GM18907 (cell line): ENCODE measurements around the gene MAVS.
A peak's percentile ranks its signal among the peaks of the same experiment; 100 is the strongest.

Experiments
- ATAC-seq: cut with Tn5 transposase; IDR thresholded peaks from one replicate; pipeline ENCODE4 v1.9.1; 2021; ENCODE audit warnings: mild to moderate bottlenecking, moderate library complexity; ENCODE audit not compliant: unreplicated experiment

Gene MAVS

DNA sequence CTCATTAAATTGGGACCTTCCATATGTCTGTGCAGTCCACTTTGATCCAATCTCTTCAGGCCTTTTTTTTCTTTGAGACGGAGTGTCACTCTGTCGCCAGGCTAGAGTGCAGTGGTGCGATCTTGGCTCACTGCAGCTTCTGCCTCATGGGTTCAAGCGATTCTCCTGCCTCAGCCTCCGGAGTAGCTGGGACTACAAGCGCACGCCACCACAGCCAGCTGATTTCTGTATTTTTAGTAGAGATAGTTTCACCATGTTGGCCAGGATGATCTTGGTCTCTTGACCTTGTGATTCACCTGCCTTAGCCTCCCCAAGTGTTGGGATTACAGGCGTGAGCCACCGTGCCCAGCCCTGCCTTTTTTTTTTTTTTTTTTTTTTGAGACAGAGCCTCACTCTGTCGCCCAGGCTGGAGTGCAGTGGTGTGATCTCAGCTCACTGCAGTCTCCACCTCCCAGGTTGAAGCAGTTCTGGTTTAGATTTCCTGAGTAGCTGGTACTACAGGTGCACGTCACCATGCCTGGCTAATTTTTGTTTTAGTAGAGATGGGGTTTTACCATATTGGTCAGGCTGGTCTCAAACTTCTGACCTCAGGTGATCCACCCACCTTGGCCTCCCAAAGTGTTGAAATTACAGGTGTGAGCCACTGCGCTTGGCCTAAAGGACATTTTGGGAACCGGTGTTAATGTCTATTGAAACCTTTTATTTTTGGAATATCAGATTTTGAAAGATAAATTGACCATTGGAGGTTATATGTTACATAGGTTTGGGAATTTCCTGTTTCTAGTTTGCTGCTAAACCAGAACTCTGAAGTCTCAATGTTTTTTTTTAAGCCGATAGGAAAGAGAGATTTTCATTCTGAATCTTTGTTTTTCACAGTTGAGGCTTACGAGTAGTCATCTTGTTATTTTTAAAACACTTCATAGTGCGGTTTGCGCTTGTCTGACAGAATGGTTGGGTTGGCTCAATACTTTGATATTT lies 60.4 kb downstream of the MAVS start:
- peak; percentile 83 for ATAC-seq

DNA sequence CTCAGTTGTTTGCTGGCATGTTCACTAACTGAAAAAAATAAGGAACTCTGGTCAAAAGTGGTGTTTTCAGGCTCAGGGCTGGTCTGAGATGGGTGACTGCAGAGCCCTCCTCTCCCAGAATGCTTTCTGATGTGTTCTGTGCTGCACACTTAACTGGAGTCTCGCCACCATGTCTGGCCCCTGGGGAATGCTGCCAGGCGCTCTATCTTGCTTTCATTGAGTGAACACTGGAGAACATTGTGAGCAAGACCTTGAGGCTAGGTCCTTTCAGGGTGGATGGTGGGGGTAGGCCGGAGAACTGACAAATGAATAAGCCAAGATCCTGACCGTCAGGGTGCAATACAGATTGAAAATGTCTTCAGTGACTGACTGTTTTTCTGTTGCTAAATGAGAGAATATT lies 62.0 kb downstream of the MAVS start:
- no peak for ATAC-seq

DNA sequence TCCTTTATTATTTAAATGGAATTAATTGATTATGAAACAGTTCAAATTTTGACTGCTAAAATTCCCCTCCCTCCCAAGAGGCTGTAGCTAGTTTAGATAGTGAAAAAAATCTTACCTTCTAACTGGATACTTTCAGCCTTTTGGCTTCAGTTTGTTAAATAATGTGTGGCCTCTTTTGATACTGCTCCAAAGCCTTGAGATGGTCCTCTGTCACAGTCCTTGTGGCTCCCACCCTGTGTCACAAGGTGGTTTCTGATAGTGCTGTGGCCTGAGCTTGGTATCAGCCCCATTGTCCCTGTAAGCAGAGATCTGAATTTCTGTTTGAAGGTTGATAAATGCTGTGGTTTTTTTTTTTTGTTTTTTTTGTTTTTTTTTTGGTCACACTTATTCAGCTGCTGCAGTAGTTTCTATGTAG lies 63.3 kb downstream of the MAVS start:
- ATAC-seq, result no peak

DNA sequence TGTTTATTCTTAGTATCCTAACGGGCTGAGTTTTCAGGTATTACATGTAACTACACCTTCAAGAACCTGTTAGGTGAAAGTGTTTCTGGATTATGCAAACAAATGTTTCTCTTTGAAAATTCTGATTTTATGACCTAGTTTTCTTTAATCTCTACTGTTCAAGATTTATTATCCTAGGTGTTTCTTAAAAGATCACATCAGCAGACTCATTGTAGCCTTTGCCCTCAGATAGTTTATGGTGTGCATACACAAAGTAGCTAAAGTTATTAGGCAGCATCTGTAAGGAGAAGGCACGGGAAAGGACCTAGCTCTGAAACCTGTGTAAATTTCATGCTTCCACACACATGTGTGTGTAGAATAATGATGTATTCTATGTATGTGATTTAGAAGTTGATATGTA lies 64.2 kb downstream of the MAVS start:
- ATAC-seq, result no peak

DNA sequence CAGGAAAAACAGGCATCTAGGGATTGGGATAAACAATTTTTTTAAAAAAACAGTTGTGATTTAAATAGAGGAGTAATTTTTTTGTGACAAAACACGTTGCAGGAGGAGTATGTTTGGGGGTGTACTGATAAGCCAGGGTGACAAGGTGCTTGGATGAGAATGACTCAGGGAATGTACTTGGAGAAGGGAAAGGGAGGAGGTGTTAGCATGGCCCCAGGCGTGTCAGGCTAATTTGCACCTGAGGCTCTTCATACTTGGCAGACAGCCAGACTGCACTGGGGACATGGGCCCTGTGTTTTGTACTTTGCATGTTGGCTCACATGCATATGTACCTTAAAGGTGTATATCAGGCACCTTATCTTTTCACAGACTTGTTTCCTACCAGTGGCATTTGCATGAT lies 65.3 kb downstream of the MAVS start:
- ATAC-seq, result no peak

DNA sequence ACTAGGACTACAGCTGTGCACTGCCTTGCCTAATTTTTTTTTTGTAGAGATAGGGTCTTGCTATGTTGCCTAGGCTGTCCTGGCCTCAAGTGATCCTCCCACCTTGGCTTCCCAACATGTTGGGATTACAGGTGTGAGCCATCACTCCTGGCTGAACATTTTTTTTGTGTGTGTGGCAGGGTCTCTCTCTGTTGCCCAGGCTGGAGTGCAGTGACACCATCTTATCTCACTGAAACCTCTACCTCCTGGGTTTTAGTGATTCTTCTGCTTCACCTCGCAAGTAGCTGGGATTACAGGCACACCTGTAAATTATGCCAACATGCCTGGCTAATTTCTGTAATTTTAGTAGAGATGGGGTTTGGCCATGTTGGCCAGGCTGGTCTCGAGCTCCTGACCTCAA lies 67.8 kb downstream of the MAVS start:
- ATAC-seq, result no peak

DNA sequence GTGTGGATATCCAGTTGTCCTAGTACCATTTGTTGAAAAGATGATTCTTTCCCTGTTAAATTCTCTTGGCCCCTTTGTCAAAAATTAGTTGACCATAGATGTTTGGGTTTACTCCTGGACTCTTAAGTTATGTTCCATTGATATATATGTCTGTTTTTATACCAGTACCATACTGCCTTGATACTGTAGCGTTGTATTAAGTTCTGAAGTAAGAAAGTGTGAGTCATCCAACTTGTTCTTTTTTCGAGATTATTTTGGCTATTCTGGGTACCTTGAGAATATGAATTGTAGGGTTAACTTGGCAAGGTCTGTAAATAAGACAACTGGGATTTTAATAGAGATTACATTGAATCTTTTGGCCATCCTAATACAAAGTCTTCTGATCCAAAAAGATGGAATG lies 69.1 kb downstream of the MAVS start:
- ATAC-seq, result no peak

DNA sequence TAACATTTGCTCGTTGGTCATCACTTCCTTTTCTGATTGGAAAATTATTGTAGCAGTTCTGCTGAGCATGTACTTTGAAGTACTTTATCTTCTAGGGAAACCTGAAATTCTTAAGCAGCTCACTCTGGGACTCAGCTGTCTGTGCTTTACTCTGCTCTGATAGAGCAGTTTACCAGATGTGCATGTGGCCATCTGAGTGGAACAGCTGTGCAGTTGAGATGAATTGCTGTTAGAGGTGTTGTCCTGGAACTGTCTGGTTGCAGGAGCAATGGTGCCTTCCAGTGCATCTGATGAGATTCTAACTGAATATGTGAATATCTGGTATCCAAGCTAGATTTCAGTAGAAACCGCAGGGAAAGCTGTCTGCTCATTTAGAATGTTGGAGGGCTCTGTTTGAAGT lies 69.7 kb downstream of the MAVS start:
- ATAC-seq, result no peak

DNA sequence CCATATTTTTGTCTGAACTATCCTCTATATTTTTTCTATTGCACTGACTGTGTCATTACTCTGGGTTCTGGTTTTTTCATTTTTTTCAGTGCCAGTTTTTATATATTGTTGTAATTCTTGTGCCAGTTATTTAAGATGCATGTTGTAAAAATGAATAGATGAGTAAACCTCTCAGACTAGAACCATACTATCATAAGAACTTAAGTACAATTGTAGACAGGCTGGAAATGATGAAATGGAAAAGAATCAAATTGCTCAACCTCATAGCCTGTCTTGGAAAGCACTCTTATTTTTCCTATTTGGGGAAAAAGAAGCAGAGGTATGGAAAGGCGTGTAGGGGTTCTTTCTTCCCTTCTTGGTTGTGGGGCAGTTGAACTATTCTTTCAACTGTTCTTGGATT lies 72.7 kb downstream of the MAVS start:
- no peak for ATAC-seq

DNA sequence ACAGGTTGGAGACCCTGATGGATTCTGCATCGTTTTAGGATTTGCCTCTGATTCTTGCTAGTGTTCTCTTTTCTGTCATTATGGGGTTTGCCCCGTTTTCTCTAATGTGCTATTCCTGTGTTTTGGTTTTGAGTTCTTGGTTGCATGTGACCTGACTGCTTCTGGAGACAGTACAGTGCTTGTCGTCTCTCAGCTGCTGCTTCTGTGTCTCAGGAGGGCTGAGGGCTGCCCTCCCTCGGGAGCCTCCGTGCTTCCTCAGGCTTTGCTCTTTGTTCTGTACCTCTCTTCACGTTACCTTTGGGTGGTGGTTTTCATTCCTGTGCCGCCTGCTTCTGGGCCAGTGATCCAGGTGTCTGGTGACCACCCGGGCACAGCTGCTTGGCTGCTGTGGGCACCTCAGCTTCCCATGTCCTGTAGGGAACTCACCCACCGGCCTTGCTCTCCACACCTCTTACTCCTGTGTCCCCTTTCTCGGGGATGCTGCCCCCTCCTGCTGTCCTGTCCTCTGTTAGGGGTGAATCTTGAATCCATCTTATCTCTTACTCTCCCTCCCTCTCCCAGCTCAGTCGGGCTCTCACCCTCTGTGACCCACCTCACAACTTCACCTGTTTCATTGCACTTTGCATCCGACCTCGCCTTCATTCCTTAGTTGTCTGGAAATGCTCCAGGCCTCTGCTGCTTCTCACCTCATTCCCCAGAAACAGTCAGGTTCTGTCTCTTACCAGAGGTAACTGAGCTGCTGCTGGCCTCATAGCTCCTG lies 75.8 kb downstream of the MAVS start:
- ATAC-seq, result no peak

DNA sequence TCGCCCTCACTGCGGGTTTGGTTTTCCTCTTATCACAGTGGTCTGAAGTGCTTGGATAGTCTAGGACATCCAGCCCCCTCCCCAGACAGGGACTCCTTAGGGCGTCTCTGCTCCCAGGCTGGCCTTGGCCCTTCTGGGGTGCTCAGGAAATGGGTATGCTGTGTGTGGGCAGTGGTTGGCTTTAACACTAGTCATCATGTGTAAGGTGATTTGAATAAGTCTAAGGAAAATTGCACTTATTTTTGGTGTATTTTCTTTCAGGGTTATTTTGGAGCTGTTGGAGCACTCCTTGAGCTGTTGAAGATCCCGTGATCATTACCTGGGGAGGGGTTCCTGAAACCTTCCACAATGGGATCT lies 76.3 kb downstream of the MAVS start:
- ATAC-seq, result no peak

DNA sequence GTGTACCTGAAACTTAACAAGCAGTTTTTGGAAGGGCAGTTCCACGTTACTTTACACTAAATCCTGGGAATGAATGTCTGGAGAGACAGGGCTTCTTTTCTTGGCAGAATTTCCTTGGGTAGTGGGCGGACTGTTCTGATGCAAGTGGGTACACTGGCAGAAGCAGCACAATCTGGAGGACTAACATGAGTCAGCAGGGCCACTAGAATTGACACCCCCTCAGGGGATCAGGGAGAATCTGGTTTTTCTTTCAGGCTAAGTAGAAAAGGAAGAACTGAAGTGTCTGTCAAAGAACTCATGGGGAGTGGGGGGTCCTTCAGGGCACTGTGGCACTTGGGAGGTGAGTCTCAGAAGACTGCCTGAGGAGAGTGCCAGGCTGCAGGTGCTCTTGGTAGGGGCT lies 77.2 kb downstream of the MAVS start:
- ATAC-seq, result no peak

DNA sequence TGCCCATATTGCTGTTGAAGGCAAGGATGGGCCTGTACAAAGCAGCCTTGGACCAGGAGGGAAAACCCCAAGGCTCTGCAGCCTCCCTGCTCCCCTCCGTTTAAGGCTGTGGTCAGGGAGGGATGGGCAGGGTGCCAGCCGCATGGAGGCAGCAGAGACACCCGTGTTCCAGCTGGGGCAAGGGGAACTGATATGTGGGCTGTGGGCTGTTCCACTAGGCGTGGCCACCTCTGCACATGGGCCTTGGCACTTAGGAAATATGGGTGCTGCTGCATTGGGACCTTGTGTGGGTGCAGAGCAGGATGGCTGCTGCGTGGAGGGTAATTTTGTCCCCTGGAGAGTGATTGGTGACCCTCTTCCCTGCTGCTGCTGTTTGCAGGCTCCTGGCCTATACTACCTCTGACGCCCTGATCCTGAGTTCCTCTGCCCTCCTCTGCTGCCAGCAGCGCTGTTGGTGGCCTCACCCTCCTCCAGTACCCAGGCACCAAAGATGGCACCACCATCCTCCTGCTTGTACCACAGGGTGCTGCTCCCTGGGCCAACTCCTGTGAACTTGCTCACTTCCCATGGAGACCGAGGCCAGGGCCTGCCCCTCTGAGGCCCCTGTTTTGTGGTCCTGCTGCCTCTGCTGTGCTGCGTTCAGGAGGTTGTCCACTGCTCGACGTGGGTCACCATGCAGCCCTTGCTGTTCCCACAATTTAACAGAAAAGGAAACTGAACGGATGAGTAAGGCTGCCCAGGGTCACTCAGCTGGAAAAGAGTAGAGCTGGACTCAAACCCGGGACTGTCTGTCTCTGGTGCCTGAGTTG lies 77.9 kb downstream of the MAVS start:
- ATAC-seq, result no peak

DNA sequence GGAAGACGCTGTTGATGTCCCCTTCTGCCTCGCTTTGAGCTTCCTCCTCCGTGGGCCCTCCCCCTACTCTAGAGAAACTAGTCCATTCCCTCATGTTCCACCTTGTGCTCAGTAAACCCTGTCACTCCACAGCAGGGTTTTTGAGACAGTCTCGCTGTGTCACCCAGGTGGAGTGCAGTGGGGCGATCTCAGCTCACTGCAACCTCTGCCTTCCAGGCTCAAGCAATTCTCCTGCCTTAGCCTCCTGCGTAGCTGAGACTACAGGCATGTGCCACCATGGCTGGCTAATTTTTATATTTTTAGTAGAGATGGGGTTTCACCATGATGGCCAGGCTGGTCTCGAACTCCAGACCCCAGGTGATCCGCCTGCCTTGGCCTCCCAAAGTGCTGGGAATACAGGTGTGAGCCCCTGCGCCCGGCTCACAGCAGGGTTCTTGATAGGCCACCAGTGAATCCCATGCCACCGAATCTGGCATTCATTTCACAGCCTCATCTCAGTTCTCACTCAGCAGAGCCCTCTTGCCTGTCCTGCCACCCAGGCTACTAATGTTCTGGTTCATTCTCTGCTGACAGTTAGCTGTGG lies 78.6 kb downstream of the MAVS start:
- no peak for ATAC-seq
